MCF 10A (cell line): ENCODE data around the gene TWNK. TPM values are rescaled to one million over a fixed set of nuclear protein-coding genes. Genes with fewer than 3 reads are reported as not detected.

Experiments
- BruUV-seq: library from RNA; stranded (reverse); fragments of 400-500 nt; replicated peaks from 2 replicates; lab custom pipeline; 2021; lab: Mats Ljungman, UMichigan
- CTCF ChIA-PET: fragments of 300-600 bp; sonication (Branson Sonifier 250); formaldehyde crosslinking; extraction: SDS; loops from one replicate; lab custom pipeline; 2021; ENCODE audit warnings: antibody characterized with exemption, inconsistent platforms; lab: Yijun Ruan, JAX
- POLR2A ChIA-PET: fragments of 300-600, 350-650 bp; sonication (Branson Sonifier 250); formaldehyde crosslinking; extraction: SDS; loops from one replicate; lab custom pipeline; 2020; ENCODE audit warnings: antibody characterized with exemption, inconsistent platforms; lab: Yijun Ruan, JAX
- DNase-seq: peaks from one replicate; pipeline ENCODE4 v3.0.0-alpha.2; 2018; ENCODE audit not compliant: unreplicated experiment
- H3K27ac Mint-ChIP-seq: one replicate; pipeline ENCODE4 v1.8.0; 2022; ENCODE audit warnings: mild to moderate bottlenecking, low read depth, mixed read lengths; ENCODE audit not compliant: unreplicated experiment
- H3K27me3 Mint-ChIP-seq: one replicate; pipeline ENCODE4 v1.8.0; 2022; ENCODE audit warnings: mixed read lengths; ENCODE audit not compliant: insufficient read depth, unreplicated experiment
- H3K36me3 Mint-ChIP-seq: one replicate; pipeline ENCODE4 v1.8.0; 2022; ENCODE audit warnings: mild to moderate bottlenecking, moderate library complexity, mixed read lengths; ENCODE audit not compliant: insufficient read depth, unreplicated experiment
- H3K4me1 Mint-ChIP-seq: one replicate; pipeline ENCODE4 v1.8.0; 2022; ENCODE audit warnings: mixed read lengths; ENCODE audit not compliant: insufficient read depth, unreplicated experiment
- H3K4me3 Mint-ChIP-seq: one replicate; pipeline ENCODE4 v1.8.0; 2022; ENCODE audit warnings: mild to moderate bottlenecking, moderate library complexity, mixed read lengths; ENCODE audit not compliant: unreplicated experiment
- H3K9me3 Mint-ChIP-seq: one replicate; pipeline ENCODE4 v1.8.0; 2022; ENCODE audit warnings: mixed read lengths; ENCODE audit not compliant: unreplicated experiment
- CTCF ChIP-seq: fragments of 200-600 bp; IDR thresholded peaks from one replicate; pipeline ENCODE4 v1.8.0; 2022; ENCODE audit warnings: antibody characterized with exemption, mild to moderate bottlenecking; ENCODE audit not compliant: unreplicated experiment
- intact Hi-C: fragments of 100-400 bp; cut with micrococcal nuclease; formaldehyde crosslinking; loops from 2 replicates; pipeline ENCODE4 v1.14.1; 2022
- total RNA-seq: library from RNA; stranded (reverse); gene quantifications from 2 replicates; pipeline ENCODE4 v1.2.3, GENCODE V29; 2022

Gene TWNK
- total RNA-seq, 1 experiment from 2014 or later, result 27.9 TPM

- no peaks in the 10 kb centered on the region for H3K9me3 Mint-ChIP-seq
- H3K36me3 Mint-ChIP-seq, result peaks cover 87% of the 10 kb centered on the region
- H3K4me3 Mint-ChIP-seq, result no peak overlapping the region
- no peaks in the 10 kb centered on the region for H3K27me3 Mint-ChIP-seq
- TF ChIP-seq CTCF, result no peak
- no peak for DNase-seq
- no peak overlapping the region for H3K27ac Mint-ChIP-seq
- ChIA-PET POLR2A (interaction anchor here (0.8 kb wide), 1 partner anchor 10 kb away, joined by 5 read pairs; no protein-coding TSS in a partner anchor), CTCF (interaction anchor here (0.5 to 1.1 kb wide), 4 partner anchors 29 to 326 kb away, joined by 3 to 4 read pairs (median 4); no protein-coding TSS in a partner anchor)
- H3K4me1 Mint-ChIP-seq, result no peaks in the 10 kb centered on the region
- intact Hi-C loops, result no loop called here
- no TSS peak for BruUV-seq
Measured at GRCh38 chr10:100943508-100943907, 43.8 kb upstream of the TWNK start.

- no peak for DNase-seq
- Mint-ChIP-seq H3K27ac (no peak overlapping the region), H3K4me1 (no peaks in the 10 kb centered on the region), H3K36me3 (peaks cover 87% of the 10 kb centered on the region), H3K27me3 (no peaks in the 10 kb centered on the region), H3K4me3 (no peak overlapping the region), H3K9me3 (no peaks in the 10 kb centered on the region)
- POLR2A ChIA-PET, result no interaction called here
- CTCF ChIA-PET, result interaction anchor here (0.6 kb wide), 1 partner anchor 11 kb away, joined by 3 read pairs; no protein-coding TSS in a partner anchor
- TF ChIP-seq CTCF, result no peak
- intact Hi-C loops, result no loop called here
- no TSS peak for BruUV-seq
Measured at GRCh38 chr10:100945754-100946153, 41.6 kb upstream of the TWNK start.

- no peak for TF ChIP-seq CTCF
- Mint-ChIP-seq H3K36me3 (peaks cover 83% of the 10 kb centered on the region), H3K9me3 (no peaks in the 10 kb centered on the region), H3K4me3 (no peak overlapping the region), H3K27ac (no peak overlapping the region), H3K4me1 (no peaks in the 10 kb centered on the region), H3K27me3 (no peaks in the 10 kb centered on the region)
- ChIA-PET POLR2A (interaction anchor here (0.7 to 1.4 kb wide), 2 partner anchors 10 to 49 kb away, joined by 3 to 5 read pairs; no protein-coding TSS in a partner anchor), CTCF (interaction anchor here (1.2 to 1.9 kb wide), 2 partner anchors 25 to 65 kb away, joined by 4 to 5 read pairs; no protein-coding TSS in a partner anchor)
- BruUV-seq, result no TSS peak
- no peak for DNase-seq
- intact Hi-C loops, result no loop called here
Measured at GRCh38 chr10:100948916-100949315, 38.4 kb upstream of the TWNK start.

- intact Hi-C loops, result no loop called here
- Mint-ChIP-seq H3K4me3 (no peak overlapping the region), H3K36me3 (peaks cover 79% of the 10 kb centered on the region), H3K27me3 (no peaks in the 10 kb centered on the region), H3K9me3 (no peaks in the 10 kb centered on the region), H3K27ac (peak overlapping the region; percentile 10), H3K4me1 (no peaks in the 10 kb centered on the region)
- CTCF ChIA-PET, result no interaction called here
- POLR2A ChIA-PET, result no interaction called here
- TF ChIP-seq CTCF, result no peak
- BruUV-seq, result no TSS peak
- no peak for DNase-seq
Measured at GRCh38 chr10:100960251-100960650, 27.1 kb upstream of the TWNK start.
